ENCODE data around the gene CANX. TPM values are rescaled to one million over a fixed set of nuclear protein-coding genes. Genes with fewer than 3 reads are reported as not detected.

CANX gene
- total and polyA plus RNA-seq, 2 of the 13 experiments (the other 11 are each of a cell fraction or from before 2014, with no cell fraction given), result 477 to 680 TPM

DNA sequence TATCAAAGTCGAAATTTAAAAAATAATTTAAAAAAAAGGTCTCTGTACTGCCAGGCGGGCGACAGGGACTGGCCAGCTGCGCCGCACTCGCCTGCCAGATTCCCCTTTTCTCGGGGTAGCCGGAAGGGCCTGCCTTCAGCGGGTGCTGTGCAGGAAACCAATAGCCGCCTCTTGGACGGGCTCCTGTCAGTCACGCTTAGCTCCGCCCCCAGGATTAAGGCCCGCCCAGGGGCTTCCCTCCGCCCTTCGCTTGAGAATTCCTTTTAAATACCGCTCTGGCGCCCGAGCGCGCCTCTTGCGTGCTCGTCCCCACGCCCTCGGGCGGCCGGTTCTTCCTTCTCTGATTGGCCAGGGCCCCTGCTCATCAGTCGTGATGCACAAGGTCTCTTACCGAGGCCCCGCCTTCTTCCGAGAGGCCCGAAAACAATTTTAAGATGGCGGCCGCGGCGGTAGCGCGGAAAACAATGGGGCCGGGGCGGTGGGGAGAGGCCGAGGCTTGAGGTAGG is 33.7 kb downstream of the CANX start, which contains the start of gene MAML1 (continued):
- TF ChIP-seq, protein P1, sequence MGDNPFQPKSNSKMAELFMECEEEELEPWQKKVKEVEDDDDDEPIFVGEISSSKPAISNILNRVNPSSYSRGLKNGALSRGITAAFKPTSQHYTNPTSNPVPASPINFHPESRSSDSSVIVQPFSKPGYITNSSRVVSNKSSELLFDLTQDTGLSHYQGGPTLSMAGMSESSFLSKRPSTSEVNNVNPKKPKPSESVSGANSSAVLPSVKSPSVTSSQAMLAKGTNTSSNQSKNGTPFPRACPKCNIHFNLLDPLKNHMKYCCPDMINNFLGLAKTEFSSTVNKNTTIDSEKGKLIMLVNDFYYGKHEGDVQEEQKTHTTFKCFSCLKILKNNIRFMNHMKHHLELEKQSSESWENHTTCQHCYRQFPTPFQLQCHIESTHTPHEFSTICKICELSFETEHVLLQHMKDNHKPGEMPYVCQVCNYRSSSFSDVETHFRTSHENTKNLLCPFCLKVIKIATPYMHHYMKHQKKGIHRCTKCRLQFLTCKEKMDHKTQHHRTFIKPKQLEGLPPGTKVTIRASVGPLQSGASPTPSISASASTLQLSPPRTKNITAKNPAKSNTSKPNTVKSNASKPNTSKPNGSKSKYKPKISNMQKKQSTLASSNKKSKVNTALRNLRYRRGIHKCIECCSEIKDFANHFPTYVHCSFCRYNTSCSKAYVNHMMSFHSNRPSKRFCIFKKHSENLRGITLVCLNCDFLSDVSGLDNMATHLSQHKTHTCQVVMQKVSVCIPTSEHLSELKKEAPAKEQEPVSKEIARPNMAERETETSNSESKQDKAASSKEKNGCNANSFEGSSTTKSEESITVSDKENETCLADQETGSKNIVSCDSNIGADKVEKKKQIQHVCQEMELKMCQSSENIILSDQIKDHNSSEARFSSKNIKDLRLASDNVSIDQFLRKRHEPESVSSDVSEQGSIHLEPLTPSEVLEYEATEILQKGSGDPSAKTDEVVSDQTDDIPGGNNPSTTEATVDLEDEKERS (CRISPR knock-in tag; IDR thresholded peaks at IDR 0.05), result 0 out of 2 replicates have a peak, but pooled peaks have one; percentile 4
- TF ChIP-seq ZNF781 (CRISPR knock-in tag; IDR thresholded peaks at IDR 0.05; ENCODE audit: borderline replicate concordance, not compliant biosample characterization), result no peak
- TF ChIP-seq ZNF460 (CRISPR knock-in tag; IDR thresholded peaks at IDR 0.05; ENCODE audit: borderline replicate concordance), result no peak
- TF ChIP-seq TOE1 (CRISPR knock-in tag; IDR thresholded peaks at IDR 0.05), result no peak
- no peak for TF ChIP-seq NFE2L1 (CRISPR knock-in tag; IDR thresholded peaks at IDR 0.05; ENCODE audit: borderline replicate concordance)
- 0 out of 2 replicates have a peak, but pooled peaks have one; percentile 14 for TF ChIP-seq ZBTB21 (CRISPR knock-in tag; IDR thresholded peaks at IDR 0.05)
- TF ChIP-seq ZSCAN29 (CRISPR knock-in tag; conservative IDR thresholded peaks at IDR 0.05), result no peak
- no peak for TF ChIP-seq ZNF75D (CRISPR knock-in tag; IDR thresholded peaks at IDR 0.05; ENCODE audit: borderline replicate concordance)
- no peak for TF ChIP-seq ARID2 (CRISPR knock-in tag; IDR thresholded peaks at IDR 0.05; ENCODE audit: borderline replicate concordance)
- no peak for TF ChIP-seq THYN1 (CRISPR knock-in tag; IDR thresholded peaks at IDR 0.05; ENCODE audit: borderline replicate concordance, low read depth)
- peak; percentile 91 for TF ChIP-seq RBFOX2 (IDR thresholded peaks at IDR 0.05; ENCODE audit: low read depth, low read length)
- peak; percentile 41; the same call in 1 of the 2 replicates for TF ChIP-seq ERF (CRISPR knock-in tag; IDR thresholded peaks at IDR 0.05)
- TF ChIP-seq ZNF564 (CRISPR knock-in tag; IDR thresholded peaks at IDR 0.05), result no peak
- TF ChIP-seq, protein P2, sequence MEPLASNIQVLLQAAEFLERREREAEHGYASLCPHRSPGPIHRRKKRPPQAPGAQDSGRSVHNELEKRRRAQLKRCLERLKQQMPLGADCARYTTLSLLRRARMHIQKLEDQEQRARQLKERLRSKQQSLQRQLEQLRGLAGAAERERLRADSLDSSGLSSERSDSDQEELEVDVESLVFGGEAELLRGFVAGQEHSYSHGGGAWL (CRISPR knock-in tag; IDR thresholded peaks at IDR 0.05), result peak; percentile 74
- TF ChIP-seq FIP1L1 (IDR thresholded peaks at IDR 0.05; ENCODE audit: borderline replicate concordance, insufficient read depth, low read depth, low read length), result 0 out of 2 replicates have a peak, but pooled peaks have one; percentile 79
- TF ChIP-seq RFXAP (CRISPR knock-in tag; IDR thresholded peaks at IDR 0.05; ENCODE audit: borderline replicate concordance), result 0 out of 2 replicates have a peak, but pooled peaks have one; percentile 42
- 0 out of 2 replicates have a peak, but pooled peaks have one; percentile 70 for TF ChIP-seq KMT2B (CRISPR knock-in tag; IDR thresholded peaks at IDR 0.05)
- TF ChIP-seq CREB1 (IDR thresholded peaks at IDR 0.05), result peak; percentile 88
- TF ChIP-seq CREB1 (CRISPR knock-in tag; IDR thresholded peaks at IDR 0.05), result peak; percentile 92
- TF ChIP-seq SP4 (CRISPR knock-in tag; IDR thresholded peaks at IDR 0.05), result peak; percentile 95
- TF ChIP-seq ZNF747 (CRISPR knock-in tag; IDR thresholded peaks at IDR 0.05; ENCODE audit: borderline replicate concordance), result no peak
- TF ChIP-seq, protein P3, sequence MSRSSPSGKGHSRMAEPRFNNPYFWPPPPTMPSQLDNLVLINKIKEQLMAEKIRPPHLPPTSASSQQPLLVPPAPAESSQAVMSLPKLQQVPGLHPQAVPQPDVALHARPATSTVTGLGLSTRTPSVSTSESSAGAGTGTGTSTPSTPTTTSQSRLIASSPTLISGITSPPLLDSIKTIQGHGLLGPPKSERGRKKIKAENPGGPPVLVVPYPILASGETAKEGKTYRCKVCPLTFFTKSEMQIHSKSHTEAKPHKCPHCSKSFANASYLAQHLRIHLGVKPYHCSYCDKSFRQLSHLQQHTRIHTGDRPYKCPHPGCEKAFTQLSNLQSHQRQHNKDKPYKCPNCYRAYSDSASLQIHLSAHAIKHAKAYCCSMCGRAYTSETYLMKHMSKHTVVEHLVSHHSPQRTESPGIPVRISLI (CRISPR knock-in tag; IDR thresholded peaks at IDR 0.05; ENCODE audit: borderline replicate concordance), result no peak; the same call in 1 of the 2 replicates
- TF ChIP-seq, protein P4, sequence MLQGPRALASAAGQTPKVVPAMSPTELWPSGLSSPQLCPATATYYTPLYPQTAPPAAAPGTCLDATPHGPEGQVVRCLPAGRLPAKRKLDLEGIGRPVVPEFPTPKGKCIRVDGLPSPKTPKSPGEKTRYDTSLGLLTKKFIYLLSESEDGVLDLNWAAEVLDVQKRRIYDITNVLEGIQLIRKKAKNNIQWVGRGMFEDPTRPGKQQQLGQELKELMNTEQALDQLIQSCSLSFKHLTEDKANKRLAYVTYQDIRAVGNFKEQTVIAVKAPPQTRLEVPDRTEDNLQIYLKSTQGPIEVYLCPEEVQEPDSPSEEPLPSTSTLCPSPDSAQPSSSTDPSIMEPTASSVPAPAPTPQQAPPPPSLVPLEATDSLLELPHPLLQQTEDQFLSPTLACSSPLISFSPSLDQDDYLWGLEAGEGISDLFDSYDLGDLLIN (CRISPR knock-in tag; IDR thresholded peaks at IDR 0.05; ENCODE audit: borderline replicate concordance), result no peak
- peak; percentile 69; the same call in 1 of the 3 replicates for TF ChIP-seq MXI1 (IDR thresholded peaks at IDR 0.05; ENCODE audit: borderline replicate concordance, low read depth, low read length)
- TF ChIP-seq ZNF33B (CRISPR knock-in tag; IDR thresholded peaks at IDR 0.05), result no peak

All from HepG2 (cell line).